ENCODE measurements around the gene RNU1-2.
"Not testable (repeated sequence)": the region's sequence is repeated elsewhere in the genome, so short reads cannot be mapped to it uniquely, and the experiment has no call there.

RNU1-2 gene

DNA sequence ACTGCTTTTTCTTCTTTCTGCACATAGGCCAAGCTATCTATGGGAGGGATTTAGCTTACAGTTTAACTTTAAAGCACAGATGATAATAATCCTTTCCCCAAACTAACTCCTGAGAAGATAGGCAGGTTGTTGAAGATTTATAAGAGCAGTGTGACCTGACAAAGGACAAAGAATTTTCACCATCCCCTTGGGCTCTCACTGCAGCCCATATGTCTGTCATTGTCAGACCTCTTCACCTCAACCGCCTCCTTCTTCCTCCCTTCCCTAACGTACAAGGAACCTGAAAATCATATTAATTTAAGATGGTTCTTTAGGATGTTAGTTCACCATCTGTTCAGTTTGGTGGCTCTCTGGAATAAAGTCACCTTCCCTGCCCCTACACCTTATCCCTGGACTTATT is 5.0 kb downstream of the RNU1-2 start:
- Histone ChIP-seq H3K4me3 (replicated peaks; ENCODE audit: insufficient read depth, low read length) (no peak overlapping the region), H3K27ac (replicated peaks) (peak overlapping the region; percentile 29; the same call in 1 of the 2 replicates), H3K27me3 (ENCODE audit: insufficient read depth, poor library complexity, severe bottlenecking) (no peaks in the 10 kb centered on the region)
- DNase-seq (ENCODE audit: low read depth in 1 of 2, low spot score in 1 of 2): no peak
- no peak for TF ChIP-seq GABPA (IDR thresholded peaks at IDR 0.05; ENCODE audit: low read depth)
- no peak for TF ChIP-seq CTCF (IDR thresholded peaks at IDR 0.05; ENCODE audit: insufficient read depth, low read length)
- TF ChIP-seq SPI1 (IDR thresholded peaks at IDR 0.05; ENCODE audit: borderline replicate concordance, low read depth): no peak
- no peak for TF ChIP-seq POLR2AphosphoS5 (IDR thresholded peaks at IDR 0.05; ENCODE audit: low read depth)
- TF ChIP-seq, protein P1, sequence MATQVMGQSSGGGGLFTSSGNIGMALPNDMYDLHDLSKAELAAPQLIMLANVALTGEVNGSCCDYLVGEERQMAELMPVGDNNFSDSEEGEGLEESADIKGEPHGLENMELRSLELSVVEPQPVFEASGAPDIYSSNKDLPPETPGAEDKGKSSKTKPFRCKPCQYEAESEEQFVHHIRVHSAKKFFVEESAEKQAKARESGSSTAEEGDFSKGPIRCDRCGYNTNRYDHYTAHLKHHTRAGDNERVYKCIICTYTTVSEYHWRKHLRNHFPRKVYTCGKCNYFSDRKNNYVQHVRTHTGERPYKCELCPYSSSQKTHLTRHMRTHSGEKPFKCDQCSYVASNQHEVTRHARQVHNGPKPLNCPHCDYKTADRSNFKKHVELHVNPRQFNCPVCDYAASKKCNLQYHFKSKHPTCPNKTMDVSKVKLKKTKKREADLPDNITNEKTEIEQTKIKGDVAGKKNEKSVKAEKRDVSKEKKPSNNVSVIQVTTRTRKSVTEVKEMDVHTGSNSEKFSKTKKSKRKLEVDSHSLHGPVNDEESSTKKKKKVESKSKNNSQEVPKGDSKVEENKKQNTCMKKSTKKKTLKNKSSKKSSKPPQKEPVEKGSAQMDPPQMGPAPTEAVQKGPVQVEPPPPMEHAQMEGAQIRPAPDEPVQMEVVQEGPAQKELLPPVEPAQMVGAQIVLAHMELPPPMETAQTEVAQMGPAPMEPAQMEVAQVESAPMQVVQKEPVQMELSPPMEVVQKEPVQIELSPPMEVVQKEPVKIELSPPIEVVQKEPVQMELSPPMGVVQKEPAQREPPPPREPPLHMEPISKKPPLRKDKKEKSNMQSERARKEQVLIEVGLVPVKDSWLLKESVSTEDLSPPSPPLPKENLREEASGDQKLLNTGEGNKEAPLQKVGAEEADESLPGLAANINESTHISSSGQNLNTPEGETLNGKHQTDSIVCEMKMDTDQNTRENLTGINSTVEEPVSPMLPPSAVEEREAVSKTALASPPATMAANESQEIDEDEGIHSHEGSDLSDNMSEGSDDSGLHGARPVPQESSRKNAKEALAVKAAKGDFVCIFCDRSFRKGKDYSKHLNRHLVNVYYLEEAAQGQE (IDR thresholded peaks at IDR 0.05; ENCODE audit: insufficient replicate concordance, low read depth): no peak

GRCh38 chr1:16901371-16901770 is 5.6 kb downstream of the RNU1-2 start:
- H3K27me3 ChIP-seq (ENCODE audit: insufficient read depth, poor library complexity, severe bottlenecking); H3K27ac ChIP-seq (replicated peaks); H3K4me3 ChIP-seq (replicated peaks; ENCODE audit: insufficient read depth, low read length); DNase-seq (ENCODE audit: low read depth in 1 of 2, low spot score in 1 of 2): not testable (repeated sequence)
- peak; percentile 17; the same call in 1 of the 2 replicates for TF ChIP-seq SPI1 (IDR thresholded peaks at IDR 0.05; ENCODE audit: borderline replicate concordance, low read depth)

DNA sequence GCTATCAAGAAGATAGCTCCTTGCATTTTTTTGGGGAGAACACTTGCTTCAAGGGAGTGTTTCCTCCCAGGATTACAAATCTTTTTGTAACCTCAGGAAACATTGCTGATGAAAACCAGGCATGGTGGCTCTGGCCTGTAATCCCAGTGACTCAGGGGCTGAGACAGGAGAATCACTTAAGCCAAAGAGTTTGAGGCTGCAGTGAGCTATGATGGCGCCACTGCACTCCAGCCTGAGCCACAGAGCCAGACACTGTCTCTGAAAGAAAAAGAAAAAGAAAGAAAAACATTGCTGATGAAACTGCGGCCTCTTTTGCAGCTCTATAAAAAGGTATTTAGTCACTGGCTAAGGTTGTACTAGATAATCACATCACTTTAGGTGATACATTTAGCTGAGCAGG is 7.3 kb downstream of the RNU1-2 start:
- H3K27ac ChIP-seq (replicated peaks): no peak overlapping the region
- H3K4me3 ChIP-seq (replicated peaks; ENCODE audit: insufficient read depth, low read length): no peak overlapping the region
- TF ChIP-seq SPI1 (IDR thresholded peaks at IDR 0.05; ENCODE audit: borderline replicate concordance, low read depth) (no peak), GABPA (IDR thresholded peaks at IDR 0.05; ENCODE audit: low read depth) (no peak)
- TF ChIP-seq, protein P1 (IDR thresholded peaks at IDR 0.05; ENCODE audit: insufficient replicate concordance, low read depth): no peak
- no peak for DNase-seq (ENCODE audit: low read depth in 1 of 2, low spot score in 1 of 2)
- H3K27me3 ChIP-seq (ENCODE audit: insufficient read depth, poor library complexity, severe bottlenecking): no peaks in the 10 kb centered on the region

DNA sequence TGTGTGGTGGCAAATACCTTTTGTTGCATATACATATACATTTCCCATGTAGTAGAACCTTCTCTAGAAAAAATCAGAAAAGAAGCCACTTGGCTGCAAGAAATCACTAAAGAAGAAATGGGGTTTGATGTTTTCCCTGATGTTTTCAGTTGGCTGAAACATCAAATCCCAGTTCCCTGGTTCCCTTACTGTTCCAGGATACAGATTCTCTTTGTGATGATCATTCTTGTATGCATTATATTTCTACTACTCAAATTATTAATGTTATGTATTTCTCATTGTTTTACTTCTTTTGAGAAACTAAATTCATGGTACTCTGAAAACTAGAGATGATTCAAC is 7.6 kb downstream of the RNU1-2 start:
- H3K27me3 ChIP-seq (ENCODE audit: insufficient read depth, poor library complexity, severe bottlenecking): no peaks in the 10 kb centered on the region
- no peak overlapping the region for H3K27ac ChIP-seq (replicated peaks)
- DNase-seq (ENCODE audit: low read depth in 1 of 2, low spot score in 1 of 2): no peak
- TF ChIP-seq POLR2AphosphoS5 (IDR thresholded peaks at IDR 0.05; ENCODE audit: low read depth) (no peak), GABPA (IDR thresholded peaks at IDR 0.05; ENCODE audit: low read depth) (no peak), SPI1 (IDR thresholded peaks at IDR 0.05; ENCODE audit: borderline replicate concordance, low read depth) (no peak), CTCF (IDR thresholded peaks at IDR 0.05; ENCODE audit: insufficient read depth, low read length) (no peak)
- TF ChIP-seq, protein P1 (IDR thresholded peaks at IDR 0.05; ENCODE audit: insufficient replicate concordance, low read depth): no peak
- no peak overlapping the region for H3K4me3 ChIP-seq (replicated peaks; ENCODE audit: insufficient read depth, low read length)
